ENCODE results near the gene LAPTM5. TPM values are rescaled to one million over a fixed set of nuclear protein-coding genes. Genes with fewer than 3 reads are reported as not detected.

LAPTM5 gene
- polyA plus RNA-seq, 12 donors = 12.4 to 51.7 (median 17.1) TPM; not detected in 1

DNA sequence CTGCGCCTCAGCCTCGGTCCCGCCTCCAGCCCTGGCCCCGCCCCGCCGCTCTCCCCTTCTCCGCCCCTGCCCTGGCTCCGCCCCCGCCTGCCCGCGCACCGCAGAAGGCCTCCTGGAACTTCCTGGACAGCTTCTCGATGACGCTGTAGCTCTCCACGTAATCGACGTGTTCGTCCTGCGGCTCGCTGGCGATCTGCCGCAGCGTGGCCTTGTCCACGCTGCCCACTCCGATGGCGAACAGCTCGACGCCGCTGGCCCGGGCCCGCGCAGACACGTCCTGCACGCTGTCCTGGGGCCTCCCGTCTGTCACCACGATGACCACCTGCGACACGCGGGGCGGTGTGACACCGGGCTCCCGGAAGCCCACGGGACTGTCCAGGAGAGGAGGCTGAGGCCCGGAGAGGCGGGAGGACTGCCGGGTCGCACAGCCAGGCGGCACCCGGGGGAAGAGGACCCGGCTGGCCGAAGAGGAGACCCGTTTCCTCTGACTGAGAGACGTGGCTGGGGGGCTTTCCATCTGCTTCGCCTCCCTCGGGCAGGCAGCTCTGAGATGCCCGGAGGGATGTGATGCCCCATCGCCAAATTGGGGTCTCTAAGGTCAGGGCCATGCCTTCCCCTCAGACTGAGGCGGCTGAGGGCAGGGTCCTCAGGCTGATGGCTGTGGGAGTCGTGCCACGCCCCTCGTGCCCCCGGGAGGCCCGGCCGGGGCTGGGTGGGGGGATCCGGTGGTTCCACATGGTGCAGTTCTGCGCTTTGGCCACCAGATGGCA is 38.8 kb downstream of the LAPTM5 start:
- peak; percentile 95 for DNase-seq

DNA sequence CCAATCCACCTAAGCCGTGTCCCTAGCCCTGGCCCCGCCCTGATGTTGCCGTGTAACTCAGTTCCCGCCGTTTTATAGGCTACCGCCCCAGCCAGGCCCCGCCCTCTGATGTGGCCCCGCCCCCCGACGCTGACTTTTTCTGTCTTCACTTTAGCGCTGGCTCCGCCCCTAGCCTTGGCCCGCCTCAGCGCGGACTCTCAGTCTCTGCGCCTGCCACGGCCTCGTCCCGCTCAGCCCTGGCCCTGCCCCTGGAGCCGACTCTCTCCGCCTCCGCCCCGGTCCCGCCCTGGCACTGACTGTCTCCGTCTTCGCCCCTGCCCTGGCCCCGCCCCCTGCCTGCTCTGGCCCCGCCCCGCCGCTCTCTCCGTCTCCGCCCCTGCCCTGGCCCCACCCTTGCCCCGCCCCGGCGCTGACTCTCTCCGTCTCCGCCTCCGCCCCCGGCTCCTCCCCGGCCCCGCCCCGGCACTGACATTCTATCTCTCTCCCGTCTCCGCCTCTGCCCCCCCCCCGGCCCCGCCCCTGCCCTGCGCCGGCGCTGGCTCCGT is 39.4 kb downstream of the LAPTM5 start:
- DNase-seq = peak; percentile 95

DNA sequence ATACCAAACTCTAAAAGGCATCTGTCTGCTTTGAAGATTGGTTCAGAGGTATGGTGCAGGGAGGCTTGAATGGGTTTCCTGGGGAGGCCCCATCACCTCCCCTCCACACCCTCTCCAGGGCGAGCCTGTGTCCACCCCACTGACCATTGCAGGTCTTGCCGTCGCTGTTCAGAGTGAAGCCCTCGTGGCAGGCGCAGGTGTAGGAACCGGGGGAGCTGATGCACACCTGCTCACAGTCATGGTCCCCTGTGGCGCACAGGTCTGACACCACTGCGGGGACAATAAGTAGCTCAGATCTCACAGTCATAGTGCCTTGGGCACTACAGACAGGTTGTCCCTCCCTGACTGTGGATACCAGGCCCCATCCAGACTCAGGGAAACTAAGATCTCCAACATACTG is 40.9 kb downstream of the LAPTM5 start:
- DNase-seq = no peak

DNA sequence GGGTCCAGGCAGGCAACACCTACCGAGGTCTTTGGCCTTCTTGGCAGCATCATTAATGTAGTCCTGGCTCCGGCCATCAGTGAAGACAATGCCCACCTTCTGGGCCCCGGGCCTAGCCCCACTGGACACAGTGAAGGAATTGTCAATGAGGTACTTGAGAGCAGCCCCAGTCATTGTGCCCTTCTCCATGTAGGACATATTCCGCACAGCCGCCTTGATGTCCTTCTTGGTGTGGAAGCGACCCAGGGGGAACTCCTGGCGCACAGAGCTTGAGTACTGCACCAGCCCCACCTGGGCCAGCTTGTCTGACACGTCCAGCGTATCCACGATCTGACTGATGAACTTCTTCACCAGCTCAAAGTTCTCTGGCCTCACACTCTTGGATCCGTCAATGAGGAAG is 41.7 kb downstream of the LAPTM5 start:
- no peak for DNase-seq

DNA sequence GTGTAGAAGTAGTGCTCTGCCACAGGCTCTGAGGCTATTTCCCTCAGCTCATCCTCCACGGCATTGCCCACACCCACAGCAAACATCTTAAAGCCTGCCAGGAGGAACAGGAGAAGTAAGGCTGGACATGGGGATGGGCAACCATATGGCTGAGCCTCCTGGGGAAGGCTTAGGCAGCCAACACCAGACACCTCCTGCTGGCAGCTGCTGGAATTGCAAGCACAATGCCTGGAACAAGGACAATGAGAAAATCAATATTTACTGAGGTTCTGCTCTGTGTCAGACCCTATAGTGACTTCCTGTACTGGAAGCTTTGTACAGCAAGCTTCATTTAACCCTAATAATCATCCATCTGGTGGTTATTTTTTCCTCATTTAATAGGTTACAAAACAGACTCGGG is 42.4 kb downstream of the LAPTM5 start:
- DNase-seq = no peak

DNA sequence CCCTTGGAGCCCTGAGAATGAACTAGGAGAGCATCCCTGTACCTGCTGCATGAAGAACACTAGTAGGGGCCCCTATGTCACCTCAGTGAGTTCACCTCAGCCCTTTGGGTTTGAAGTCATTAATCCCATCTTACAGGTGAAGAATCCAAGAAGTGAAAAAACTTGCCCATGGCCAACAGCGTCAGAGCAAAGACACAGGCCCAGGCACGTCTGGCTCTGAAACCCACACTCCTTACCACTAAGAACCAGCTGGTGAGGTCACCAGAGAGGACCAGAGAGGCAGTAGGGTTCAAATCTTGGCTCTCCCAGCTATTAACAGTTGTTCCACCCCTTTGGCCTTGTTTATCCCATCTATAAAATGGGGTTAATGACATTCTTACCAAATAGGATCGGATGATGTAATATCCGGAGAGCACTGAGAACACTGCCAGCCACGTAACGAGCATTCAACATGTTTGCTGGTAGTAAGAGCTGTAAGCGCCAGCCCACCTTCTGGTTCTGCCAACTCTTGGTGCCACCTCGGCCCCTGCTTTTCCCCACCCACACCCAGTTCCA is 43.0 kb downstream of the LAPTM5 start:
- no peak for DNase-seq

DNA sequence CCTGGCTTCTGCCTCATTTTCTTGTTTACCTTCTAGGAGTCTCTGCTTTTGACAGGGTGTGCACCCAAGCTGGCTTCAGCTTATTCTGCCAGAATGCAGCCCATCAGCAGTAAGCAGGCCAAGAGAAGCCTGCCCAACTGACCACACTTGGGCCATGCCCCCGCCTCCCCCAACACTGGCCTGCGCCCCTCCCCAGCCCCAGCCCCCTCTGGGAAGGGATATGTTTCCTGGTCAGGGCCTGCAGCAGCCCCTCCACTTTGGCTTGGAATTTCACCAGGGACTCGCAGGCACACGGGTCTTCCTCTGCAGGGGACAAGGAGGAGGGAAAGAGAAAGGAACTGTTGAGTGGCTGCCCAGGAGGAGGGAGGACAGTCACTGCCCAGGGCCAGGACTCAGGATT is 43.5 kb downstream of the LAPTM5 start:
- DNase-seq = no peak

DNA sequence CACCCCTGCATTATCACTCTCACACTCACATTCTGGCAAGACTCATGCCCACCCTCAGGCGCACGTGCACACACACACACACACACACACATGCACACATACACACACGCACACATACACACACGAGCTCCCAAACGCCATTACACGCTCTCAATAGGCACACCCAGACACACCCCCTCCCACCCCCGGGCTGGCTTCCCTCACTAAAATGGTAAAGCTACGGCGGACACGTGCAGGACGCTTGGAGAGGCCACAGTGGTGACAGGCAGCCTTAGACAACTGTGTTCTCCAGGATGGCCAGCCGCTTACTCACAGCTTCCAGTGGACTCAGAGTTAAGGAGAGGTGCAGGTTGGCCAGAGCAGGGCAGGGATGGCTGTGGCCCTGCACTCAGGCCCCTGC is 44.3 kb downstream of the LAPTM5 start:
- DNase-seq = no peak

DNA sequence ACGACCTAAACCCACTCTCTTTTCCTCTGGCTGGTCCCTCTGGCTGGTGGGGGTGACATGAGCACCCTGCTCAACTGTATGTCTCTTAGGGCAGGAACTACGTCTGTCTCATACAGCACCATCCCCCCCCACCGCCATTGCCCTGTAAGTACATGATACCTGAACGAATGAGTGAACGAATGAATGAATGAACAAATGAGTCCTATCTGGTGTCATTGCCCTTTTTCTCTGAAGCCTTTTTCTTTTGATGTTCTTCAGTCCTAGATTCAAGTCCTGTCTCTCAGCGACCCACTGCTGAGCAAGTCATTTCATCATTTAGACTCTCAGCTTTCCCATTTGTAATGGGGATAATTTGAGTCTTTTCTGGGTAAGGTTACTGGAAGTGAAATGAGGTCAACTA is 45.0 kb downstream of the LAPTM5 start:
- no peak for DNase-seq

DNA sequence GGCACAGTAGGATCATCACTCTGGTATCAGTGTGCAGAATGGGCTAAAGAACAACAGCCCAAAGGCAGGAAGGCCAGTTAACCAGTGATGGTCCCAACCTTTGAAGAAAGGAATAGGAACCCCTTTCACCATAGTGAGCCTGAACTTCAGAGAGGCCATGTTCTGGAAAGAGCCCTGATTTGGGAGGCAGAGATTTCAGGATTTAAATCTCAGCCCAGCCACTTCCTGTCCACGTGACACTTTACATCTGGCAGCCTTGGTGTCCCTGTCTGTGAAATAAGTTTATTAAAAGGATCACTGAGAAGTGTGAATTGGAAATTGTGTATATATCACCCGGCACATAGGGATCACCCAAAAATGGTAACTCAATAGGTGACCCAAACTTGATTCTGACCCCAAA is 47.2 kb downstream of the LAPTM5 start:
- no peak for DNase-seq

DNA sequence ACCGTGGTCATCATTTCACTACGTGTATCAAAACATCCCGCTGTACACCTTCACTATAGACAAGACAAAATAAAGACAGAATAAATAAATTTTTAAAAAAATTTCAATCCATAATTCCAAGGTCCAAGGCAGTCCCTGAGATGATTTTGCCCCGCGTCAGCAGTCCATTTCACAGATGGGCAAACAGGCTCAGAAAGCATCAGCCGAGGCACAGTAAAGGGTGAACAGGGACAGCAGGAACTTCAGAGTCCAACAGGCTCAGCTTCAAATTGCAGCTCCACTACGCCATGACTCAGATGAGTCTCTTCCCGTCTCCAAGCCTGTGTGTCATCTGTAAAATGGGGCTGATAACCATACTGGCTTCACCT is 49.2 kb downstream of the LAPTM5 start:
- no peak for DNase-seq

DNA sequence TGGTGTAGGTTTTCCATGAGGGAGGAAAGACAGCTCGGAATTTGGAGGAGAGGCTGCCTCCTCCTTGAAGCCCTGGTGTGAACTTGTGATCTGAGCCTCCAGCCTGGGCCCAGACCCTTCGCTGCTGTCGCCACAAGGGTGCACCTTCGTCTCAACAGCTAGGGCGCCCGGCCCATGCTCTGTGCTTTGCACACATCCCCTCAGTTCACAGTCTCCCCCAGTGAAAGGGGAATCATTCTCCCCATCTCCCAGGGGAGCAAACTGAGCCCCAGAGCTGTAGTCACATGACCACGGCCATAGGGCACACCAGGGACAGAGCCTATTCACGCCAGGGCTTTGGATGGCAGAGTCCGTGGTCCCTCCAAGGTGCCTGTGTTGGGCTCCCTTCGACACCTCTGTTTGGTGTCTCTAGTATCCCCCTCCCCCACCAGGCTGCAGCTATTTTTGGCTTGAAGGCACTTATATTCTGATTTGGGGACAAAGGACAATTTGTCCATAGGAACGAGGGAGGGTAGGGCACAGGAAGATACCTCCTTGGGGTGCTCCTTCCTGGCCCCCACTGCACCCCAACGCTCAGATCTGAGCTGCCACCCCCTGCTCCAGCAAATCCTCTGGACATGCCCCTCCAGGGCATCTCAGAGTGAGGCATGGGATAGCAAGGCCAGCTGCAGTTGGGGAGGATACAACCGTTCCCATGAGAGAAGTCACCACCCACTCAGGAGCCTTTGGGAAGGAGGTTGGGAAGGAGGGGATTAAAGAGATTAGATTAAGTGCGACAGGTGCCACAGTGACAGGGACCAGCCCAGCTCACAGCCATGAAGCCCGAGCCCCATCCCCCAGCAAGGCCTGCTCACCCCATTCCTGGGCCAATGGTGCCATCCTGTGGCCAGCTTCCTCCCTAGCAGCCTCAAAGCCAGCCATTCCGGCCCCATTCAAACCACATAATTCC is 49.9 kb downstream of the LAPTM5 start:
- peak; percentile 77 for DNase-seq

DNA sequence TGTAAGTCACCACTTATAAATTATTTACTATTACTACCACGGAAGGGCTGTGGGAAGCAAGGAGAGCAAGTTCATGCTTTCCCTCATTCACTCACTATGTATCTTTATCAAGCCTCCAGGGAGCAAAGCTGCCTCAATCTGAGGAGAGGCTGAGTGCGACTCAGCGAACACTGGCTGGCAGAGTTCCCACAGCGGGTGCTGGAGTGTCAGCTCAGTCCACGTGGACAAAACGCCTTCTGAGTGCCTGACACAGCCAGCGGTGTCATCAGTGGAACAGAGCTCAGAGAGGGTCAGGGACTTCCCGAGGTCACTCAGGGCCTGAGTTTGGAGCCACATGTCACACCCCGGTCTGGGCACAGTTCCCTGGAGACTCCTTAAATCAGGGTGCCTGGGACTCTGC is 51.0 kb downstream of the LAPTM5 start:
- no peak for DNase-seq

DNA sequence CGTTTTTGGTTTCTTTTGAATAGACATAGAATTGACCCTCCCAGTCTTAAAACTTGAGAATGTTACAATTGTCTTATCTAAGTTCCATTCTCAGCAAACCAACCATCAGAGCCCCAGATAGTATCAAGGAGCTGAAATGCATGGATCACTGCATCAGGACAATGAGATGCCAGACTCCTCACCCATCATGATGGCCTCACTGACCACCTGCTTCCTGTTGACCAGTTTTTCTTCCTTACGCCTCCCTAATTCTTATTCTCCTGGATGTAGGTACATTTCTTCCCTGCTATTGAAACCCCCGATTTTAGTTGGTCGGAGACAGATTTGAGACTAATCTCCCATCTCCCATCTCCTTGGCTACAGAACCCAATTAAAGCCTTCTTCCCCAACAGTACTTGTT is 51.9 kb downstream of the LAPTM5 start:
- DNase-seq = no peak

DNA sequence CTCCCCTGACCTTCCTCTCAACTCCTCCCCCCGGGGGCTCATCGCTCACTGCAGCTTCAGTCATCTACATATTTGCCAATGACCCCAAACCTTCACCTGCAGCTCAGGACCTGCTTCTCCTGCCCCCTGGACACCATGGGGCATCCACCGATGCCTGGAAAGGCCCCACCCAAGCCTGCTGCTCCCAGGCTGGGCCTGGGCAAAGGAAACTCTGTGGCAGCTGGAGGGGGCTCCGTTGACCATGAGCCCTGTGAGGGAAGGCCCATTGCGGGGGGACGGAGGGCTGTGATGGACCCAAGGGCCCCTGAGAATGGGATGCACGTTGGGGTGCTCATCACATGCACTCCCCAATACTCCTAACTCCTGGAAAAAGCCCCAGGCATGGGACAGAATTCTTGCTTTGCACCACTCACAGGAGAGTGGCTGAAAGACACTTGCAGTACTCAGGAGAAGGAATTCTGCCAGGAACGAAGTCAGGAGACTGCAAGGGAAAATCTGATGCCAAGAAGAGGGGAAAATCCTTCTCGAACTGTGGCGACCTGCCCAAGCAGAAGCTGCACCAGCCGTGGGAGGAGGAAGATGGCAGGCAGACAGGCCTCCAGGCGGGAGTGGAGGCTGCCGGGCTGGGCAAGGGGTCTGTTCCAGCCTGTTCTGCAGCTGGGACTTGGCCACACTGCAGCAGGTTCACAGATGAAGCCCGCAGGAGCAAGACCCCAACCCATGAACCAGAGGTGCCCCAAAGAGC is 52.6 kb downstream of the LAPTM5 start:
- DNase-seq = peak; percentile 63

DNA sequence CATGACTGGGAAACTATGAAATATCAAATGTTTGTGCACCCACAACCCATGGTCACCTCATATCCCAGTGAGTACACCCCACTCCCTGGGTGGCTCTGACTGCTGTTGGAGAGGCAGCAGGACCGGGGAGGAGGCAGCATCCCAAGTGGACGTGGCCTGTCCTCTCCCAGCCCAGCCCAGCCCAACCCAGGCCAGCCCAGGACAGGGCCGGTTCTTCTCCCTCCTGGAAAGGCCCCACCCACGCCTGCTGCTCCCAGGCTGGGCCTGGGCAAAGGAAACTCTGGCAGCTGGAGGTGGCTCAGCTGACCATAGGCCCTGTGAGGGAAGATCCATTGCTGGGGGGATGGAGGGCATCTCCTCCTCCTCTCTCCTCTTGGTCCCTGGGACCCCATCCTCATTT is 53.3 kb downstream of the LAPTM5 start:
- no peak for DNase-seq

DNA sequence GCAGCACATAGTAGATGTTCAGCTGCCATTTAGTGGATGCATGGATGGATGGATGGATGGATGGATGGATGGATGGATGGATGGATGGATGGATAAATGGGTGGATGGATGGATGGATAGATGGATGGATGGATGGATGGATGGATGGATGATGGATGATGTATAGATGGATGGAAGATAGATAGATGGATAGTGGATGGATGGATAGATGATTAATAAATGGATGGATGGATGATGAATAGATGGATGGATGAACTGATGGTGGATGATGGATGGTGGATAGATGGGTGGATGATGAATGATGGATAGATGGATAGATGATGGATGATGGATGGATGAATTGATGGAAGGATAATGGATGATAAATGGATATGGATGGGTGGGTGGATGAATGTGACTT is 54.8 kb downstream of the LAPTM5 start:
- DNase-seq = no peak

DNA sequence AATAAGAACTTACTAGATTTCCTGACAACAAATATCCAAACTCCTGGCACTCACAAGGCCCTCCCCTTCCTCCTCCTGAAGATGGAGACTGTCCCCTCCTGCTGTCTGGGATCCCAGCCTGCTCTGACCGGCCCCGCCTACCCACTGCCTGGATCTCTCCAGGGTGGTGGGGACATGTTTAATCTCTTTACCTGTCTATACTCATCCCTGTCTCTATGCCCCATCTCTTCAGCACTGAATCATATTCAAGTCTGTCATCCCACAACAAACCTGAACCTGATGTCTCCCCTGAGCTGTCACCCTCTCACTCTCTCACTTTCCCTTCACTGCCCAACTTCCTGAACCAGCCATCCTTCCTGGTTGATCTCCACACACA is 56.3 kb downstream of the LAPTM5 start:
- DNase-seq = no peak

DNA sequence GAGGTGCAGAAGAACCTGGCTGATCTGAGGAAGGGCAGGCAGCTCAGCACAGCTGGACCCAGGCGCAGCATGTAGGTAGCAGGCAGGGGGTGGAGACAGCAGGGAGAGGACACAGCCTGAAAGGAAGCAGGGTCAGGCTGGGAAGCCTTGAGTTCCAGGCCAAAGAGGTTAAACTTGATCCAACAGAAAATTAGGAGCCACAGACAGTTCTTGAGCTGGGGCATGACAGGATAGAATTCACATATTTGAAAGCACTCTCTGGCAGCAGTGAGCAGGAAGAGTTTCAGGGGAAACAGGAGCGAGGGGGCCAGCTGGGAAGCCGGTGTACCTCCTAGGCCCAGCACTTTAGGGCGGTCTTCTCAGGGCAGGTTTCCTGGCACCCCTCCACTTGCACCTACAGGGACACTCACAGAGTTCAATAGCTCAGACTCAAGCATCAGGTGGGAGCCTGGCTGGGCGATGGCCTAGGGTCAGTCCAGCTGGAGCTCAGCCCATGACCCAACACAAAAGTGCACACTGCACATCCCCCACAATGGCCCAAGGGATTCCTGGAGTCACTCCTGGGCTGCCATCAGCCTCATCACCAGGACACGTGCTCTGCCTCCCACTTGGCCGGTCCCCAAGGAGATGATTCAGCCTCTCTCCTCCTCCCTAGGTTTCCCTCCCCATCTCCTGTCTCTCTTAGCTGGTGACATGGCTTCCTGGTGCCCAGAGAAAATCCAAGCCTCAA is 56.9 kb downstream of the LAPTM5 start:
- DNase-seq = no peak

DNA sequence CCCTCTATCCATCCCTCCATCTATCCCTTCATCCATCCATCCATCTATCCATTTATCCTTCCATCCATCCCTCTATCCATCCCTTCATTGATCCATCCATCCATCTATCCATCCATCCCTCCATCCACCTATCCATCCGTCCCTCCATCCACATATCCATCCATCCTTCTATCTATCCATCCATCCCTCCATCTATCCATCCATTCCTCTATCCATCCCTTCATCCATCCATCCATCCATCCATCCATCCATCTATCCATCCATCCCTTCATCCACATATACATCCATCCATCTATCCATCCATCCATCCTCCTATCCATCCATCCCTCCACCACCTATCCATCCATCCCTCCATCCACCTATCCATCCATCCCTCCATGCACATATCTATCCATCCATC is 57.8 kb downstream of the LAPTM5 start:
- DNase-seq = no peak

DNA sequence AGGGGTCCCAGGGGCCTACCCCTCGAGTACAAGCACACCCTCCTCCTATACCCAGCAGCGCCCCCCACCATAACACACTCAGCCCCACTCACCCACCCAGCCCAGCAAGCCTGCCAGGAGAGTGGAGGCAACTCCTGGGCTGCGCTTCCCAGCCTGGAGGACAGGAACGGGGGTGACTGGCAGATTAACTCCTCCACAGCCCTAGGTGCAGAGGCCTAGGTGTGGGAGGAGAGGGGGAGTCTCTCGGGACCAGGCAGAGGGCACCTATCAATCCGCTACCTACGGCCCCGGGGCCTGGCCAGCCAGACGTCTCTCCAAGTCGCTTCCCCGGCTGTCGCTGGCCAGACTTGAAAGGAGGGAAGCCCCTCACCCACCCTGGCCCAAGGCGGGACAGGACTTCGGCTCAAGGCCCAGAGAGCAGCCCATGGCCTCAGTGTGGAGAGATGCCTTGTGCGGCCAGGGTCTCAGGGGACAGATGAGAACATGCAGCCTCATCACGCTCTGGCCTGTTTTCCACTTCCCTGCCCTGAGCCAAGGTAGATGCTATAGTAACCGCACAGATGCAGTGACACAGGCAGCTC is 59.1 kb downstream of the LAPTM5 start:
- peak; percentile 64 for DNase-seq

Measured in muscle of arm (tissue), 12 donors.